ENCODE data around the gene ADARB2.
"Not testable (repeated sequence)": the region's sequence is repeated elsewhere in the genome, so short reads cannot be mapped to it uniquely, and the experiment has no call there.

DNA sequence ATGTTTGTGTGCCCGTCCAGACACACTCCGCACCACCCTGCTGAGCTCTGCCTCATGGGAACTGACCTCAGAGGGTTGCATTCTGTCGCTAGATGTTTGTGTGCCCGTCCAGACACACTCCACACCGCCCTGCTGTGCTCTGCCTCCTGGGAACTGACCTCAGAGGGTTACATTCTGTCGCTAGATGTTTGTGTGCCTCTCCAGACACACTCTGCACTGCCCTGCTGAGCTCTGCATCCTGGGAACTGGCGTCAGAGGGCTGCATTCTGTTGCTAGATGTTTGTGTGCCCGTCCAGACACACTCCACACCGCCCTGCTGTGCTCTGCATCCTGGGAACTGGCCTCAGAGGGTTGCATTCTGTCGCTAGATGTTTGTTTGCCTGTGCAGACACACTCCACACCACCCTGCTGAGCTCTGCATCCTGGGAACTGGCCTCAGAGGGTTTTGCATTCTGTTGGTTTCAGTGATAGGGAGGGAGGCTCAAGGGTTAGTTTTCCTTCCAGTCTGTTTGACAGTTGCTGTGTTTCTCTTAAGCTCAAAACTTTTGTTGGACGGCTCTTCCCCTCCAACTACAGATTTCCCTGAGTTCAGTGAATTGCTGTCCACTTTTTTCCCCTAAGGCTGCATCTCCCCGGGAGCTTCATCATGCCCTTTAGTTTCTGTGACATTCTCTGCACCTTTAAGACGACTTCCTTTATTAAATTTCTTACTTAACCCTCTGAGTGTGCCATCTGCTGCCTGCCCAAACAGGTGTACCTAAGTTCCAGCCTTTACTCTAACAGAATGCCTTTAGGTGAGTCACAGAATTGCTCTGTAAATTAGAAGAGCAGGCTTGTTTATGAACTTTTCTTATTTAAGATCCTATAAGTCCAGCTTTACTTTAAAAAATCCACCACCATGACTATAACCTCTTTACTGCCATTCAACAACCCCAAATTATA, 119.7 kb downstream of the ADARB2 start:
- TF ChIP-seq, protein P1, sequence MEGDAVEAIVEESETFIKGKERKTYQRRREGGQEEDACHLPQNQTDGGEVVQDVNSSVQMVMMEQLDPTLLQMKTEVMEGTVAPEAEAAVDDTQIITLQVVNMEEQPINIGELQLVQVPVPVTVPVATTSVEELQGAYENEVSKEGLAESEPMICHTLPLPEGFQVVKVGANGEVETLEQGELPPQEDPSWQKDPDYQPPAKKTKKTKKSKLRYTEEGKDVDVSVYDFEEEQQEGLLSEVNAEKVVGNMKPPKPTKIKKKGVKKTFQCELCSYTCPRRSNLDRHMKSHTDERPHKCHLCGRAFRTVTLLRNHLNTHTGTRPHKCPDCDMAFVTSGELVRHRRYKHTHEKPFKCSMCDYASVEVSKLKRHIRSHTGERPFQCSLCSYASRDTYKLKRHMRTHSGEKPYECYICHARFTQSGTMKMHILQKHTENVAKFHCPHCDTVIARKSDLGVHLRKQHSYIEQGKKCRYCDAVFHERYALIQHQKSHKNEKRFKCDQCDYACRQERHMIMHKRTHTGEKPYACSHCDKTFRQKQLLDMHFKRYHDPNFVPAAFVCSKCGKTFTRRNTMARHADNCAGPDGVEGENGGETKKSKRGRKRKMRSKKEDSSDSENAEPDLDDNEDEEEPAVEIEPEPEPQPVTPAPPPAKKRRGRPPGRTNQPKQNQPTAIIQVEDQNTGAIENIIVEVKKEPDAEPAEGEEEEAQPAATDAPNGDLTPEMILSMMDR (IDR thresholded peaks at IDR 0.05; ENCODE audit: poor library complexity): not testable (repeated sequence)
- TF ChIP-seq EZH2 (IDR thresholded peaks at IDR 0.05; ENCODE audit: borderline replicate concordance): not testable (repeated sequence)

All from hepatocyte (in vitro differentiated cells).